Occipital lobe (tissue), 2 donors: ENCODE results near the gene ACOX2. TPM values are rescaled to one million over a fixed set of nuclear protein-coding genes. Genes with fewer than 3 reads are reported as not detected.
"Not testable (repeated sequence)": the region's sequence is repeated elsewhere in the genome, so short reads cannot be mapped to it uniquely, and the experiment has no call there.

Source experiments
- DNase-seq: peaks from one replicate; lab custom pipeline; 2025; lab: John Stamatoyannopoulos, UW
- total RNA-seq: library from RNA; depleted of rRNA; stranded (reverse); fragments of >200 nt; gene quantifications from one replicate; pipeline ENCODE4 v1.2.3, GENCODE V29; 2014

Gene ACOX2
- total RNA-seq, 1 donor from 2014 or later = 0.78 TPM

DNA sequence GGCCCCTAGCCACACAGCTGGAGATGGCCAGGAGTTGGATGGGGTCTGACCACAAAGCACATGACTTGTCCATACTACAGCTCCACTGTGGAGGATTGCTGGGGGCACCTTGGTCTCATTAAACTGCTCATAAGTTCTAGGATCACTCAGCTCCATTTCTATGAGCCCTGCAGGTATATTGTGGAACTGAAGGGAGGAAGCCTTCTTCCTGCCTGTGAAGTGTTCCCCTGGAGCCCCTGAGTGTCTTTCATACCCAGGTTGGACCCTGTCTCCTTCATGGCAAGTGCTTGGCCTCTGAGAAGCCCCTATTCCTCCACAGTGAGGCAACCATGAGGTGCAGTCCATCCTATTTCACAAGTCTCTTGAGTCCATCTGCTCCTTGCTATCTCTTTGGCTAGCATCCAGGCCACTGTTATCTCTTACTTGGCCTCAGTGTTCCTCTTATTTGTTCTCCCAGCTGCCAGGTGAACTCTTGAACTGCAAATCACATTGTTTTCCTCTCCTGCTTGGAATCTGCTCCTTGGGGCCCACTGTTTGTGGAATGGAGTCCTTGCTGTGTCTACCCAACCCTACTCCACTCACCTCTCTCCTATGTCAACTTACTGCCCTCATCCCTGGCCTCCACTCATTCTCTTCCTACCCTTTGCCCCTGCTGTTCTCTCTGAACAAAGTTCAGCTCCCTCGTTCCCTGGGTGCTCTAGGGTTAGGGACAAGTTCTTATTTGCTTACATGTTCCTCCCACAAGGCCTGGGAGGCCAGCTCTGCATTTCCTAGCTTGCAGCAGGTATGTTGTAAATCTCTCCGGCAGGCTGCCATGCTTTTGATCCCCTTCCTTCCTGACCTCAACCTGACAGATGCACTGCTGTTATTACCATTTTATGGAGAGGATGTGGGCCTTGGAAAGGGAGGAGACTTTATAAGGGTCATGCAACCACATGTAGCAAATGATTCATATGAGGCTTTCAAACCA, 1.2 kb downstream of the ACOX2 start:
- DNase-seq = no peak

GRCh38 chr3:58534592-58535494, 2.1 kb downstream of the ACOX2 start:
- no peak for DNase-seq

GRCh38 chr3:58532794-58533220, 4.2 kb downstream of the ACOX2 start:
- peak; percentile 51 for DNase-seq

- DNase-seq = no peak
Observed at GRCh38 chr3:58531956-58532355, 5.0 kb downstream of the ACOX2 start.

DNA sequence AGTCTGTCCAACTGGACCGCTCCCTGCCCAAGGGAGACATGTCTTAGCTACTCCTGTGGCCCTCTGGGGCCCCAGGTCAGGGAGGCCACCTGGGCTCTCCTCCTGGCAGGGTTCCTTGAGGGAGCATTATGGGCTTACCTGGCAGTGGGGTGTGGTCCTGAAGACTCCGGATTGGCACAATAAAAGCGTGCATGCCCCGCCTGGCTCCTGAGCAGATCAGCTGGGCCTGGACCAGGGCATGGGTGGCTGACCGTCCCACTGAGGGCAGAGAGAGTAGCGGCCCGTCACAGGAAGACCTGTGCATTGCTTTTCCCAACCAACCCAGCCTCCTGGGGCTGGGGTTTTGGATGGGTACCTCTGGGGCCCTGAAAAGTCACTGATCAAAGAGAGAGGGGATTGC, 5.4 kb downstream of the ACOX2 start:
- DNase-seq = no peak

- DNase-seq = no peak
Observed at GRCh38 chr3:58530354-58530865, 6.6 kb downstream of the ACOX2 start.

GRCh38 chr3:58529516-58530353, 7.3 kb downstream of the ACOX2 start:
- DNase-seq = no peak

GRCh38 chr3:58528629-58529028, 8.4 kb downstream of the ACOX2 start:
- DNase-seq = no peak

DNA sequence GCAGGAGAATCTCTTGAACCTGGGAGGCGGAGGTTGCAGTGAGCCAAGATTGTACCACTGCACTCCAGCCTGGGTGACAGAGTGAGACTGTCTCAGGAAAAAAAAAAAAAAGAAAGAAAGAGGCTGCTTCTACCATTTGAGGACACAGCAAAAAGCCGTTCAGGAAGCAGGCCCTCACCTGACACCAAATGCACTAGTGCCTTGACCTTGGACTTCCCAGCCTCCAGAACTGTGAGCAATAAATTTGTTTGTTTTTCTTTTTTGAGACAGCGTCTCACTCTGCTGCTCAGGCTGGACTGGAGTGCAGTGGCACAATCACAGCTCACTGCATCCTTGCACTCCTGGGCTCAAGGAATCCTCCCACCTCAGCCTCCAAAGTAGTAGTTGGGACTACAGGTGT, 9.6 kb downstream of the ACOX2 start:
- not testable (repeated sequence) for DNase-seq

GRCh38 chr3:58526515-58526957, 10.5 kb downstream of the ACOX2 start:
- DNase-seq = no peak

GRCh38 chr3:58524326-58524888, 12.6 kb downstream of the ACOX2 start:
- DNase-seq = no peak

DNA sequence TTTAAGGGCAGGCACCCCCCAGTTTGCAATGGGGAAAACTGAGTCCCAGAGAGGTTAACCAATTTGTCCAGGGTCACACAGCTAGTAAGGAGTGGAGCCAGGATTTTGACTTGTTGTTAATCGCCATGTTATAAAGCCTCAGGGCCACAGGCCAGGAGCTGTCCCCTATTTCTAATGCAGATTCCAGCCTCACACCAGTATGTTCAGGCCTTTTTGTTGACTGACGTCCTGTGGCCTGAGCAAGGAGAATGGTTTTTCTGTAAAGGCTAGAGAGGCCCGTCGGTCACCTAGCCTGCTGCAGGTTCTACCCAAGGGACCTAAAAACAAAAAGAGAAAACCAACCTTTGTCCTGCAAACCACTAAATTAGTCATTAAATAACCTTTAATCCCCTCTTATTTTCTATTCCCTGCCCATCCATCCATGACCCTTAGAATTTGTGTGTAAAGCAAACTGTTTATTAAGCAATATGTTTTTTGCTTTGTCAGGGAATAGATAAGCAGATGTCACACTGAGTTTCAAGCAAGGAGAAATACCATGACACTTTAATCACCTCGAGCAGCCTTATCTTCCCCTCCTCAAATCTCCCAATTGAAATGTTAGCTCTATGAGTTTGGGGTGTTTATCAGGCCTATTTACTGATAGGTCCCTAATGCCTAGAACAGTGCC, 14.1 kb downstream of the ACOX2 start:
- no peak for DNase-seq

- peak; percentile 25 for DNase-seq
Observed at GRCh38 chr3:58521917-58522631, 14.9 kb downstream of the ACOX2 start.

GRCh38 chr3:58521336-58521670, 15.7 kb downstream of the ACOX2 start:
- DNase-seq = no peak

DNA sequence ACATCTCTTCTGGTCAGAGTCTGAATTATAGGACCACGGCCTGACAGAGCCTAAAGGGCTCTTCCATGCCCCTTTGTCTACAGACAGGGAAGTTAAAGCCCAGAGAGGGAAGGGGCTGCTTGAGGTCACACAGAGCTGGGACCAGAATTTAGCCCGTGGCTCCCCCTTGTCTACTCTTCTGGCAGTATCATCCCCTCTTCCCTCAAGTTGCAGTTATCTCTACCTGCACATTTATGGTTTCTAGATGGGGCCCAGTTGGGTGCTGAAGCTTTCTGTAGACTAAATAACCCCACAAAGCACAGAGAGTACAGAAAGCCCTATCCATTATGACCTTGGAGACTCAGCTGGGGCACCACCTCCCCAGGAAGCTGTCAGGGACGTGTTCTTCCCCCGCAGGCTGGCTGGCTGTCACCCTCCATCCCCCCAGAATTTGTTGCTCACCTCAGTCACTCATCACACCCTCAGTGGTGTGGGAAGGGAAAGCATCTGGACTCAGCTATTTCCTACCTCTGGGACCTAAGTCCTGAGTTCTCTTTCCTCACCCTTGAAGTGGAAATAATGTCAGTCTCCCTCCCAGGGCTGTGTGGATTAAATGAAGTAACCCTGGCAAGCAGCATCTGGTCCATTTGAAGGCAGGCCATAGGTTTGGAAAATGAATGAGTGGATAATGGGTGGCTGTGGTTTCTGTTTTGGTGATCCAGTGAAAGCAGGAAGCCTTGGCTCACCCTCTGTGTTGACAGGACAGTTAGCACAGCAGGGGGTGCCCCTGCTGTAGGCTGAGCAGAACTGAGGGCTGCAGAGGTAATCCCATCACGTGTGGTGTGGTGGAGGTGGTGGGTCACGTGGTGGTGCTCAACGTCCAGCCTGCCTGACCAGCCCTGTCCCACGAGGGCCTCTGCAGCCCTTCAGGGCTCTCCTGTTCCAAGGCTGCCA, 16.3 kb downstream of the ACOX2 start:
- no peak for DNase-seq

DNA sequence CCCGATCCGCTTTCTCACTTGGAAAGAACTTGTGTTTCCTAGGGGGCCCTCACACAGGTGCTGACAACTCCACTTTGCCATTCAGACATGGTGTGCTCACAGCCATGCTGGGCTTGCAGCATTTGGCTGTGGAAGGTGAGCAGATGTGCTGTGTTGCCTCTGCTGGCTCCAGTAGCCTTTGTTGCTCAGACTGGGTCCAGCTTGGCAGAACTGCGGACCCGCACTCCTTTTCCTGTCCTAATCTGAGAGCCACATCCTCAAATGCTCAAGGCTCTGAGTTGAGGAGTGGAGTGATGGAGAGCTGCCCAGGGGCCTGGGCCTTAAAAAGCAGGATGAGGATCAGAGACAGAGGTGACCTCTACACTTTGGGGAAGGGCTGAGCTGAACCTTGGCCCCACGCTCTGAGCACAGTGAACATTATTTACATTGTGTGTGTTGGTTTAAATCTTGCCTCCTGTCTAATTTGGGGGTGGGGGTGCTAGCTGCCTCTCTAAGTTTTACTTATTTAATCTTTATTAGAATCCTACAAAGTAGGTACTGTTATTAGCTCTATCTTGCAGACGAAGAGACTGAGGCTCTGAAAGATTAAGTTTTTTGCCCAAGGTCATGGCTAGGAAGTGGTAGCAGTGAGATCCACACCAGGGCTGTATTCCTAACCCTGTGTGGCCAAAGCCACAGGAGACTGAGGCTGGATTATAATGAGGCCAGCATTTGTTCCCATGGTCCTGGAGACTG, 17.2 kb downstream of the ACOX2 start:
- DNase-seq = no peak

DNA sequence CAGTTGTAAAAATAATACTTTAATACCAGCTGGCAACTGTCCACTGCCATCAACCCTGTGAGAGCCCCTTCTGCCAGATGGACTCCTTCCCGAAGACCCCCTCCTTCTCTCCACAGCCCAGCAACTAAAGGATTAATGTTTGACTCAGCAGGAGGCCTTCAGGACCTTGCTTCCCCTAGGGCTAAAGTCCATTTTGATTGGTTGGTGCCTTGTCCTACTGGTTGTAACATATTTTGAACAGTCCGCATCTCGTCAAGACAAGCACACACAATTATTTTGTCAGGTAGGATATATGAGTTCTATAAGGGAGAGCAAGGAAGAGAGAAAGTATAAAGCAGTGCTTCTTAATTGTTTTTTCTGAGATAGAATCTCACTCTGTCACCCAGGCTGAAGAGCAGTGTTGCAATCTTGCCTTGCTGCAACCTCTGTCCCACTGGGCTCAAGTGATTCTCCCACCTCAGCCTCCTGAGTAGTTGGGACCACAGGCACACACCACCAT, 18.6 kb downstream of the ACOX2 start:
- no peak for DNase-seq
